Measurements from ENCODE around the gene CCDC3.

CCDC3 gene

DNA sequence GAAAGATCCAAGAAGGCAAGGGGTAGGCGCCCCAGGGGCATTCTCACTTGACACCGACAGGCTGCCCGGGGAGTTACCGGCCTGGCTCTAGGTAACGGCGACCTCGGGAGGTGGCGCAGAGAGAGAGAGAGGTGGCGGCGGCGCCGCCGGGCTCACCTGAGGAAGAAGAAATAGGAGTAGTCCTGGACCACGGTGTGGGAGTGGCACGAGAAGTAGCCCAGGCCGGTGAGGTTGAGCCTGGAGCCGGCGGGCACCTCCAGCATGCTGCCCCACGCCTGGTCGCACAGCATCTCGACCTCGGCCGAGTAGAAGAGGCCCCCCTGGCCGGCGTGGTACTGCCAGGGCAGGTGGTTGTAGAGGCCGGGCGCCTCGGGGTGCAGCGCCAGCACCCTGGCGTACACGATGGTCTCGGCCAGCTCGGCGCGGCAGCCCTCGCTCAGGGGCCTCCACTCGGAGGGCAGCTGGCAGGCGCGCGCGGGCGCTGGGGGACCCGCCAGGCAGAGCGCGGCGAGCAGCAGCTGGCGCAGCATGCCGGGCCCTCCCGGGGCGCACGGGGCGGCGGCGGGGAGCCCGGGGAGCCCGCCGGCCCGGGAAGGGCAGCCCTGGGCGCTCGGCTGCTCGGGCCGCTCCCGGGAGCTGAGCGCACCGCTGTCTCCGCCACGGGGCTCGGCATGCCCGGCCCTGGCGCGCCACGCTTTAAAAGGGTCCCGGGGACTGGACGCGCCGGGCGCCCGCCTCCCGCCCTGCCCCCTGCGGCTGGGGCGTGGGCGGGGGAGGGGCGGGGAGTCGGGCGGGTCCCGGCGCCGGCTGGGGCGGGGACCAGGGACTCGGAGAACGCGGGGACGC lies at the start of gene CCDC3:
CCDC3 (minus strand) TSS at position 673 of the 846 bp plus-strand sequence; CDS start at position 530, 143 bp downstream.
- Histone ChIP-seq H3K27ac (ENCODE audit: low read depth, low read length) (no peak within 1 kb of the TSS), H3K4me3 (ENCODE audit: low read depth in 1 of 2, low read length in 2 of 2) (peak within 1 kb of the TSS in 1 of 2 donors; percentile 38), H3K4me1 (ENCODE audit: control insufficient read depth in 1 of 2, insufficient read depth in 2 of 2, low read length in 2 of 2) (no peaks in the 10 kb centered on the region), H3K36me3 (ENCODE audit: control insufficient read depth in 1 of 2, insufficient read depth in 2 of 2, low read length in 2 of 2) (no peaks in the 10 kb centered on the region), H3K9ac (ENCODE audit: low read depth in 1 of 2, low read length in 2 of 2) (peak within 1 kb of the TSS in 1 of 2 donors; percentile 2), H3K9me3 (ENCODE audit: control insufficient read depth in 1 of 2, low read length in 2 of 2) (no peaks in the 10 kb centered on the region), H3K27me3 (ENCODE audit: control insufficient read depth in 1 of 2, insufficient read depth in 2 of 2, low read length in 2 of 2) (peaks cover 20 to 39% of the 10 kb centered on the region in 2 donors)

DNA sequence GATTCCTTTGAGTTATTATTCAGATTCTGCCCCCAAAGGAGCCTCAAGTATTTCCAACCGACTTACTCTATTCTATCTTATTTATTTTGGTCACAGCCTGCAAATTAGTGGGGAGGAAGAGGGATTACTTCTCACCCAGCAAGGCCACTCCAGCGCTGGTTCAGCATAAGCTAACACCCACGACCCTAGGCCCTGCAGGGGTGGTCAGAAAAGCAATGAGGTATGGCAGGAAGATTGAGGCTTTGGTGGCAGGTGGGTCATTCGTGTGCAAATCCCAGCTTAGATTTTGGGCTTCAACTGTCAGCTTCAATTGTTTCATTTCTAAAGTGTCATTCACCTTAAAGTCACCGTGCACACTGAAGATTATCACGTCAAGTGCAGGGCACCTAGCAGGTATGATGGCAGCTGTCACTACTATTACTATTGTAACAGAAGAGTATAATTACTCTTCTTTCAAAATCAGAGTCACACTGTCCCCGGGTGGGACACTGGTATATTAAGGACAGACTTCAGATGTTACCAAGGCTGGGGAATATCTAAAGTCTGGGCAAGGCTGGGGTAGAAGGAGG lies 49.7 kb upstream of the CCDC3 start:
- Histone ChIP-seq H3K36me3 (ENCODE audit: control insufficient read depth in 1 of 2, insufficient read depth in 2 of 2, low read length in 2 of 2) (no peaks in the 10 kb centered on the region), H3K27me3 (ENCODE audit: control insufficient read depth in 1 of 2, insufficient read depth in 2 of 2, low read length in 2 of 2) (peaks cover 0 to 6% of the 10 kb centered on the region in 2 donors), H3K27ac (ENCODE audit: low read depth, low read length) (no peak overlapping the region), H3K9ac (ENCODE audit: low read depth in 1 of 2, low read length in 2 of 2) (no peak overlapping the region), H3K4me3 (ENCODE audit: low read depth in 1 of 2, low read length in 2 of 2) (no peak overlapping the region), H3K9me3 (ENCODE audit: control insufficient read depth in 1 of 2, low read length in 2 of 2) (no peaks in the 10 kb centered on the region), H3K4me1 (ENCODE audit: control insufficient read depth in 1 of 2, insufficient read depth in 2 of 2, low read length in 2 of 2) (no peaks in the 10 kb centered on the region)

DNA sequence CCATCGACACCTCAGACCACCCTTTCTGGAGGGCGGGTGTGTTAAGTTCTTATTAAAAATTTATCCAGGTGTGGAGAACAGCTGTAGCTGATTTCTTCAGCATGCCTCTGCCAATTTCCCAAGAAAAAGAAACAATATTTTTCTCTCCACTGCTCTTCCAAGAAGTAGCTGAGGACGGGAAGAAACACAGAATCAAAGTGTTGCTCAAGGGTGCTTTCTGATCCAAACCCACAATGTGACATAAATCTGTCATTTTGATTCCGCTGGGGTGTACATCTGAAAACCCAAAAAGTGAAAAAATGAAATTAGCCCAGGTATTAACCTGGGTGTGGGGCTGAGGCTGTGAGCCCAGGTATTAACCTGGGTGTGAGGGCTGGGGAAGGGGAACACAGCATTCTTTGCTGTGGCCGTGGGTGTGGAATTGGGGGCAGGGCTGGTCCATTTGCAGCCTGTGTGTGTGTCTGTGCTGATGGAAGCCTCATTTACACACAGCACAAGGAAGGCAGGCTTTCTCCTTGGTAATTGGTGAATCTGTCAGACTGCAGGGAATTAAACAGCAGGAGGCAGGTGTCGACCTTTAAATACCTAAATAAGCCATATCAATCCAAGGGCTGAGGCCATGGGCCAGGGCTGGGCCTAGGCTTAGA lies 48.4 kb upstream of the CCDC3 start:
- peaks cover 0 to 6% of the 10 kb centered on the region in 2 donors for H3K27me3 ChIP-seq (ENCODE audit: control insufficient read depth in 1 of 2, insufficient read depth in 2 of 2, low read length in 2 of 2)
- no peak overlapping the region for H3K27ac ChIP-seq (ENCODE audit: low read depth, low read length)
- H3K9ac ChIP-seq (ENCODE audit: low read depth in 1 of 2, low read length in 2 of 2), result no peak overlapping the region
- H3K9me3 ChIP-seq (ENCODE audit: control insufficient read depth in 1 of 2, low read length in 2 of 2), result no peaks in the 10 kb centered on the region
- H3K36me3 ChIP-seq (ENCODE audit: control insufficient read depth in 1 of 2, insufficient read depth in 2 of 2, low read length in 2 of 2), result no peaks in the 10 kb centered on the region
- H3K4me1 ChIP-seq (ENCODE audit: control insufficient read depth in 1 of 2, insufficient read depth in 2 of 2, low read length in 2 of 2), result no peaks in the 10 kb centered on the region
- H3K4me3 ChIP-seq (ENCODE audit: low read depth in 1 of 2, low read length in 2 of 2), result no peak overlapping the region

DNA sequence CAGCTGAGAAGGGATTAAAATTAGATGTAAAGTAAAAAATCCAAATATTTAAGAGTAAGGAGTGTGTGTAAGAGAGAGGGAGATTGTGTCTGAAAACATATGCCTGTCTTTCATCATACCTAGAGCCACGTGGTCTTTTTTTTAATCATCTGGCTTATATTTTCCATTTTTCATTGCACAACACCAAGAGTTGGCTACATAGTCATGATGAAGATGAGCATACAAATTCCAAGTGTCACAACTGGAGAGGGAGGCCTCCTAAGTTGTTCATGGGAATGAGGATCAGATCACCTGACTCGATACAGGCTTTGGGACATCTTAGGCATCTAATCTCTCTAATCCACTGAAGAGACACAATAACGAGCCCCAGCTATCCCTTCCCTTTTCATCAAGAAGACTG lies 47.2 kb upstream of the CCDC3 start:
- Histone ChIP-seq H3K27ac (ENCODE audit: low read depth, low read length) (no peak overlapping the region), H3K4me3 (ENCODE audit: low read depth in 1 of 2, low read length in 2 of 2) (no peak overlapping the region), H3K27me3 (ENCODE audit: control insufficient read depth in 1 of 2, insufficient read depth in 2 of 2, low read length in 2 of 2) (peaks cover 0 to 6% of the 10 kb centered on the region in 2 donors), H3K9me3 (ENCODE audit: control insufficient read depth in 1 of 2, low read length in 2 of 2) (peaks cover 0 to under 1% of the 10 kb centered on the region in 2 donors), H3K4me1 (ENCODE audit: control insufficient read depth in 1 of 2, insufficient read depth in 2 of 2, low read length in 2 of 2) (no peaks in the 10 kb centered on the region), H3K9ac (ENCODE audit: low read depth in 1 of 2, low read length in 2 of 2) (no peak overlapping the region), H3K36me3 (ENCODE audit: control insufficient read depth in 1 of 2, insufficient read depth in 2 of 2, low read length in 2 of 2) (no peaks in the 10 kb centered on the region)

DNA sequence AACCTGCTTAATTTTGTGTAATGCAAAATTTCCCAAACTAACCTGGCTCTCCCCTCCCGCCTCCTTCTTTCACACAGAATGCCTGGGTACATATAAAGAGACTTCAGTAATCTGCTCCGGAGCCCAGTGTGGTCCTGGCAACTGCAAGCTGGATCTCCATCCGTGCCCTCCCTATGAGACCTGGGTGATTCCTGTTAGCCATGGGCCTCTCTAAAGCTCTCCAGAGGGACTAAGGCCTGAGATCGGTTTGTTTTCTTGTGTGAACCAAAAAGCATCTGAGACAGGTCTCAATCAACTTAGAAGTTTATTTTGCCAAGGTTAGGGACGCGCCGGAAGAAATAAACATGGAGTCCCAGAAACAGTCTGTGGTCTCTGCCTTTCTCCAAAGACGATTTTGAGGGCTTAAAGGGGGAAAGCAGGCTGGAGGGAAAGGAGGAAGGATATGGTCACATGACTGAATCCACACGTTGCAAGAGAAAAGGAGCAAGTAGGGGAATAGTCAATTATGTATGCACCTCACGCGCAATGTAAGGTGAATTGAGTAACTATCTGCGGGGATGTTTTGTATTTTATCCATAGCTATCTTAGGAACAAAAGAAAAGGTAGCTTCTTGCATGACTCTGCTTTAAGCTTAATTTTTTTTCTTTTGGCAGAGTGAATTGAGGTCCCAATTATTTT lies 46.2 kb upstream of the CCDC3 start:
- Histone ChIP-seq H3K9ac (ENCODE audit: low read depth in 1 of 2, low read length in 2 of 2) (no peak overlapping the region), H3K4me1 (ENCODE audit: control insufficient read depth in 1 of 2, insufficient read depth in 2 of 2, low read length in 2 of 2) (no peaks in the 10 kb centered on the region), H3K36me3 (ENCODE audit: control insufficient read depth in 1 of 2, insufficient read depth in 2 of 2, low read length in 2 of 2) (no peaks in the 10 kb centered on the region), H3K27ac (ENCODE audit: low read depth, low read length) (no peak overlapping the region), H3K27me3 (ENCODE audit: control insufficient read depth in 1 of 2, insufficient read depth in 2 of 2, low read length in 2 of 2) (peaks cover 0 to 3% of the 10 kb centered on the region in 2 donors), H3K9me3 (ENCODE audit: control insufficient read depth in 1 of 2, low read length in 2 of 2) (peaks cover 0 to 3% of the 10 kb centered on the region in 2 donors), H3K4me3 (ENCODE audit: low read depth in 1 of 2, low read length in 2 of 2) (no peak overlapping the region)

DNA sequence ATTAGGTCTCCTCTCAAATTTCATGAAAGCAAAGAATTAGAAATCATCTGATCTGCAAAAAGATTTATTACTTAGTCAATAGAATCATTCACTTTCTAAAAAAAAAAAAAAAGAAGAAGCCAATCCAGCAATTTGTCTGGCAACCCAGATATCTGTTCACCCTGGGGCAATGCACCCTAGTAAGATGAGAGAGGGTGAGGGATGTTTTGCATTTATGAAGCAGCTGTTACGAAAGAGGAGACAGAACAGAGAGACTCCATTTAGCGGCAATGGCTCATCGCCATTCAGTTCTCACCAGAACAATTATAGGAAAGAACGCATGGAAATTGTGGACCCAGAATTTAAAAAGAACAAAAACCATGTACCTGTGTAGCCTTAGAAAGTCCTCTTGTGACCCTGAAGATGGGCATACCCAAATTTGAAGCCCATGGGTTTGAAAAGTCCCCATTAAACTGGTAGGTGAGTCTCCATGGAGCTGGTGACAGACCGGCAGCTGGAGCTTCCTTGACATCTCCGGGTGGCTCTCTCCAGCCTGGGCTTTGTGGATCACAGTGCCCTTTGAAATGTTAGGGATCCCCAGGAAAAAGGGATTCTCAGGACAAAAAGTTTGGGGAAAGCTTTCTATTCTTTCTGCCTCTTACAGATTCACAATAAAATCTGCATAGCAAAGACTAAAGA lies 45.5 kb upstream of the CCDC3 start:
- Histone ChIP-seq H3K27me3 (ENCODE audit: control insufficient read depth in 1 of 2, insufficient read depth in 2 of 2, low read length in 2 of 2) (peaks cover 0 to 3% of the 10 kb centered on the region in 2 donors), H3K36me3 (ENCODE audit: control insufficient read depth in 1 of 2, insufficient read depth in 2 of 2, low read length in 2 of 2) (no peaks in the 10 kb centered on the region), H3K4me3 (ENCODE audit: low read depth in 1 of 2, low read length in 2 of 2) (no peak overlapping the region), H3K27ac (ENCODE audit: low read depth, low read length) (no peak overlapping the region), H3K4me1 (ENCODE audit: control insufficient read depth in 1 of 2, insufficient read depth in 2 of 2, low read length in 2 of 2) (no peaks in the 10 kb centered on the region), H3K9ac (ENCODE audit: low read depth in 1 of 2, low read length in 2 of 2) (no peak overlapping the region), H3K9me3 (ENCODE audit: control insufficient read depth in 1 of 2, low read length in 2 of 2) (peaks cover 0 to 3% of the 10 kb centered on the region in 2 donors)

DNA sequence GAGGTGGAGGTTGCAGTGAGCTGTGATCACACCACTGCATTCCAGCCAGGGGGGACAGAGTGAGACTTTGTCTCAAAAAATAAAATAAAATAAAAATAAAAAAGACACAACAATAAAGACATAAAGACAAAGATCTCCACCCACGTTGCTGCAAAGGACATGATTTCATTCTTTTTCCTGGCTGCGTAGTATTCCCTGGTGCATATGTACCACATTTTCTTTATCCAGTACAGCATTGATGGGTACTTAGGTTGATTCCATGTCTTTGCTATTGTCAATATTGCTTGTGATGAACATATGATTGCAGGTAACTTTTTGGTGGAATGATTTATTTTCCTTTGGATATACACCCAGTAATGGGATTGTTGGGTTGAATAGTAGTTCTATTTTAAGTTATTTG lies 42.0 kb upstream of the CCDC3 start:
- no peaks in the 10 kb centered on the region for H3K4me1 ChIP-seq (ENCODE audit: control insufficient read depth in 1 of 2, insufficient read depth in 2 of 2, low read length in 2 of 2)
- H3K27ac ChIP-seq (ENCODE audit: low read depth, low read length), result no peak overlapping the region
- no peaks in the 10 kb centered on the region for H3K27me3 ChIP-seq (ENCODE audit: control insufficient read depth in 1 of 2, insufficient read depth in 2 of 2, low read length in 2 of 2)
- H3K36me3 ChIP-seq (ENCODE audit: control insufficient read depth in 1 of 2, insufficient read depth in 2 of 2, low read length in 2 of 2), result no peaks in the 10 kb centered on the region
- H3K9me3 ChIP-seq (ENCODE audit: control insufficient read depth in 1 of 2, low read length in 2 of 2), result peaks cover 0 to 3% of the 10 kb centered on the region in 2 donors
- no peak overlapping the region for H3K9ac ChIP-seq (ENCODE audit: low read depth in 1 of 2, low read length in 2 of 2)
- H3K4me3 ChIP-seq (ENCODE audit: low read depth in 1 of 2, low read length in 2 of 2), result no peak overlapping the region

DNA sequence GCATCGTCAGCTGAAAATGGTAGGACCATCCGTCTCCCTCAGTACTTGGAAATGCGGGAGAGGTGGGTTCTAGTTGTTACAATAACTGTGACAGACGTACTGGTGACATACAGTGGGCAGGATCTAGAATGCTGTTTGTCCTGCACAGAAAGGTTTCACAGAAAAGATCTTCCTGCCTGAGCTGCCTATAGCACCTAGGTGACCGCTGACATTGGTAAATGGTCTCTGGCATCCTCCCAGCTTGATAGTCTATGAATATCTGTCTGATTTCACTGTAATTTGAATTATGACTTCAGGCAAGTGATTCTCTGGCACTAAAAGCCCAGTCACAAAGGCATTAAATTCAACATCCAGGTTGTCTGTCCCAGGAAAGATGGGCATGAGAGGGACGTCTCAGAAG lies 38.2 kb upstream of the CCDC3 start:
- no peaks in the 10 kb centered on the region for H3K27me3 ChIP-seq (ENCODE audit: control insufficient read depth in 1 of 2, insufficient read depth in 2 of 2, low read length in 2 of 2)
- no peak overlapping the region for H3K27ac ChIP-seq (ENCODE audit: low read depth, low read length)
- H3K4me1 ChIP-seq (ENCODE audit: control insufficient read depth in 1 of 2, insufficient read depth in 2 of 2, low read length in 2 of 2), result no peaks in the 10 kb centered on the region
- peaks cover 0 to 3% of the 10 kb centered on the region in 2 donors for H3K9me3 ChIP-seq (ENCODE audit: control insufficient read depth in 1 of 2, low read length in 2 of 2)
- H3K9ac ChIP-seq (ENCODE audit: low read depth in 1 of 2, low read length in 2 of 2), result no peak overlapping the region
- H3K36me3 ChIP-seq (ENCODE audit: control insufficient read depth in 1 of 2, insufficient read depth in 2 of 2, low read length in 2 of 2), result no peaks in the 10 kb centered on the region
- no peak overlapping the region for H3K4me3 ChIP-seq (ENCODE audit: low read depth in 1 of 2, low read length in 2 of 2)

DNA sequence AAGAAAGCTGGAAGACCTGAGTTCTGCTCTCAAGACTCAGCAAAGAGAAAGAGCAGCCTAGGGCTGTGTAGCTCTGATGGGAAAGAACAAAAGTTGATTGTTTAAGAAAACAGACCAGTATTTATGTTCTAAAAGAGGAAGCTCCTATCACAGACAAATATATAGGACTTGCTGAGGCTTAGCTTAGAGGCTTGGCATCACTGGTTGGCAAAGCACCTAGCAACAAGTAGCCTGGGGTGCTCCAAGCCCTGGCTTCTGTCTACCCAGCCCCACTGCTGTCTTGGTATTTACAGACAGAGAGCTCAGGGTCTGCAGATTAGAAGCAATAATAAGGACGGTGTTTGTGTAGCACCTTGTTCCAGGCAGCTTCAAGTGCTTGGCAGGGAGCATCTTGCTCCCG lies 36.9 kb upstream of the CCDC3 start:
- Histone ChIP-seq H3K27me3 (ENCODE audit: control insufficient read depth in 1 of 2, insufficient read depth in 2 of 2, low read length in 2 of 2) (no peaks in the 10 kb centered on the region), H3K27ac (ENCODE audit: low read depth, low read length) (no peak overlapping the region), H3K9me3 (ENCODE audit: control insufficient read depth in 1 of 2, low read length in 2 of 2) (no peaks in the 10 kb centered on the region), H3K36me3 (ENCODE audit: control insufficient read depth in 1 of 2, insufficient read depth in 2 of 2, low read length in 2 of 2) (no peaks in the 10 kb centered on the region), H3K4me3 (ENCODE audit: low read depth in 1 of 2, low read length in 2 of 2) (no peak overlapping the region), H3K4me1 (ENCODE audit: control insufficient read depth in 1 of 2, insufficient read depth in 2 of 2, low read length in 2 of 2) (no peaks in the 10 kb centered on the region), H3K9ac (ENCODE audit: low read depth in 1 of 2, low read length in 2 of 2) (no peak overlapping the region)

All from duodenal mucosa (tissue), 2 donors.